HPDE6-E6E7 (cell line): ENCODE results near the gene S100P.
A peak's percentile ranks its signal among the peaks of the same experiment; 100 is the strongest.

Experiments
- DNase-seq: peaks from one replicate; pipeline ENCODE4 v3.0.0; 2011; ENCODE audit warnings: missing footprints; ENCODE audit errors: extremely low spot score

S100P gene

GRCh38 chr4:6697131-6697530 is 3.5 kb downstream of the S100P start:
- no peak for DNase-seq

- no peak for DNase-seq
Measured at GRCh38 chr4:6699388-6699787, 5.7 kb downstream of the S100P start.

GRCh38 chr4:6699903-6700302 is 6.2 kb downstream of the S100P start:
- DNase-seq = no peak

GRCh38 chr4:6701371-6701770 is 7.7 kb downstream of the S100P start:
- DNase-seq = no peak

GRCh38 chr4:6702761-6703160 is 9.1 kb downstream of the S100P start:
- DNase-seq = no peak

- no peak for DNase-seq
Measured at GRCh38 chr4:6703786-6704185, 10.1 kb downstream of the S100P start.

GRCh38 chr4:6705646-6706045 is 12.0 kb downstream of the S100P start:
- DNase-seq = no peak

GRCh38 chr4:6706173-6706572 is 12.5 kb downstream of the S100P start:
- no peak for DNase-seq

GRCh38 chr4:6709230-6710114 is 15.8 kb downstream of the S100P start, which contains the start of gene MRFAP1L1:
TSS of gene MRFAP1L1 (minus strand) at chr4:6709865. CDS start at chr4:6709629, 236 bp downstream.
- peak; percentile 84 for DNase-seq

GRCh38 chr4:6710282-6710681 is 16.6 kb downstream of the S100P start:
- no peak for DNase-seq

- DNase-seq = no peak
Measured at GRCh38 chr4:6710996-6711395, 17.3 kb downstream of the S100P start.

- DNase-seq = no peak
Measured at GRCh38 chr4:6714954-6715353, 21.3 kb downstream of the S100P start.

- DNase-seq = no peak
Measured at GRCh38 chr4:6715704-6716017, 22.0 kb downstream of the S100P start.

- peak; percentile 73 for DNase-seq
Measured at GRCh38 chr4:6716018-6716911, 22.6 kb downstream of the S100P start, which contains the start of gene BLOC1S4. TSS of gene BLOC1S4 (plus strand) at chr4:6716174. CDS start at chr4:6716210, 36 bp downstream.

GRCh38 chr4:6716958-6717655 is 23.4 kb downstream of the S100P start:
- DNase-seq = no peak

GRCh38 chr4:6718932-6719610 is 25.4 kb downstream of the S100P start:
- DNase-seq = no peak

- no peak for DNase-seq
Measured at GRCh38 chr4:6719611-6720179, 26.0 kb downstream of the S100P start.

GRCh38 chr4:6720202-6720699 is 26.6 kb downstream of the S100P start:
- DNase-seq = peak; percentile 89

GRCh38 chr4:6721121-6721520 is 27.4 kb downstream of the S100P start:
- no peak for DNase-seq

GRCh38 chr4:6722891-6723290 is 29.2 kb downstream of the S100P start:
- DNase-seq = no peak

- no peak for DNase-seq
Measured at GRCh38 chr4:6723851-6724250, 30.2 kb downstream of the S100P start.
